COLO829 (cell line): Measurements from ENCODE around the gene SUPT5H.
"Not testable (repeated sequence)": the region's sequence is repeated elsewhere in the genome, so short reads cannot be mapped to it uniquely, and the experiment has no call there.

Source experiments
- DNase-seq: peaks from one replicate; pipeline ENCODE4 v3.0.0; 2012; ENCODE audit warnings: low spot score

Gene SUPT5H

GRCh38 chr19:39425744-39426143 lies 19.6 kb upstream of the SUPT5H start:
- DNase-seq: no peak

DNA sequence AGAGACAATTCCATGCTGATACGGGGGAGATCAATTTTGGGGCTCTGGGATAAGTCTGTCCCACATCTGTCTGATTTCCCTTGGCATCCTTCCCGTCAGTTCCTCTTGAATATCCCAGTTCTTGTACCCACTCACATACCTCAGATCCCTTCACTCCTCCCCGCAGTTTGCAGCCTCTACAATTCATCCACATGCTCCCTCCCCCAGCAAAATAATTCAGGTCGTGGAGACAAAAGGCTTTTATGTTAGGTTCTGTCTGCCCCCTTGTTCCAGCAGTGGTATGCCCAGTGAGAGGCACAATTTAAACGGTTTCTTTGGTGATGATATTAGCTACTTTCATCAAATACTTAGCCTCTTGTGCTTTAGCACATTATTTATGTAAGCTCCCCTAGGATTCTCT lies 19.2 kb upstream of the SUPT5H start:
- peak; percentile 84 for DNase-seq

GRCh38 chr19:39427707-39428106 lies 17.7 kb upstream of the SUPT5H start:
- no peak for DNase-seq

- no peak for DNase-seq
These were observed 16.9 kb upstream of the SUPT5H start for GRCh38 chr19:39428283-39429112.

GRCh38 chr19:39430675-39431593 lies 14.4 kb upstream of the SUPT5H start:
- DNase-seq: peak; percentile 96

DNA sequence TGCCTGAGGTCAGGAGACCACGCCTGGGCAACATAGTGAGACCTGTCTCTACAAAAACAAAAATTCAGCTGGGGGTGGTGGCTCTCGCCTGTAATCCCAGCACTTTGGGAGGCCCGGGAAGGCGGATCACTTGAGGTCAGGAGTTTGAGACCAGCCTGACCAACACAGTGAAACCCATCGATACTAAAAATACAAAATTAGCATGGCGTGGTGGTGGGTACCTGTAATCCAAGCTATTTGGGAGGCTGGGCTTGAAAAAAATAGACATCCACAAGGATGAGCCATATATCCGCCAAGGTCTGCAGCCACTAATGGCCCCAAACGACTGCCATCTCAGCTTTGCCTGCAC lies 12.7 kb upstream of the SUPT5H start:
- DNase-seq: no peak

- no peak for DNase-seq
These were observed 11.8 kb upstream of the SUPT5H start for GRCh38 chr19:39433480-39434079.

DNA sequence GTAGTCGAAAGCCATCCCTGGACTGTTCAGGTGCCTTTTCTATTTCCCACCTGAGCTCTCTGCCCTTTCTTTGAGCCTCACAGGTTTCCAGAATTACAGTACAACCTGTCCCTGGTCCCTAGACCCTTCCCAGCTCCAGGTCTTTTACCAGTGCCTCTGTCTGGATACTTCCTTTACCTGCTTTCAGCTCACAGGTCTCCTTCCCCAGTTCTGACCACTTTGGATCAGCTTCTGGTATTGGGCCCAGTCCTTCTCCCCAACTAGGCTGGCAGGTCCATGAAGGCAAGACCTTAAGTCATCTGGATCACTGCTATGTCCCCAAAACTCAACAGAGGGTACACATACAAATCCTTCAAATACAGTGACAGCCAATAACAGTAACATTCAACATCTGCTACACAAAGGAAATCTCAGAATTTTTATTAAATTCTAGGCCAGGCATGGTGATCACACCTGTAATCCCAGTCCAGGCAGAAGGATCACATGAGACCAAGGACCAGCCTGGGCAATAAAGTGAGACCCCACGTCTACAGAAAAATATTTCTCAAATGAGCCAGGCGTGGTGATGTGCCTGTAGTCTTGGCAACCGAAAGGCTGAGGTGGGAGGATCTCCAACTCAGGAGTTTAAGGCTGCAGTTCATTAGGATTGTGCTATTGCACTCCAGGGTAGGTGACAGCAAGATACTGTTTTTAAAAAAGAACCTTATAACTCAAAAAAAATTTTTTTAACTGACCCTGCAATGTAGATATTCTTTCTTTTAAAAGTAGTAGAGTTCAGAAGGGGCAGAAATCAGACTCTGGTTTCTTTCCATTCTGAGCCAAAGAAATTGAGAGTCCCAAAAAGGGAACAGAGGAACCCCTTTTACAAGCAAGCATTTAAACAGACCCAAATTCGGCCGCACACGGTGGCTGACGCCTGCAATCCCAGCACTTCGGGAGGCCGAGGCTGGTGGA lies 11.0 kb upstream of the SUPT5H start:
- no peak for DNase-seq

DNA sequence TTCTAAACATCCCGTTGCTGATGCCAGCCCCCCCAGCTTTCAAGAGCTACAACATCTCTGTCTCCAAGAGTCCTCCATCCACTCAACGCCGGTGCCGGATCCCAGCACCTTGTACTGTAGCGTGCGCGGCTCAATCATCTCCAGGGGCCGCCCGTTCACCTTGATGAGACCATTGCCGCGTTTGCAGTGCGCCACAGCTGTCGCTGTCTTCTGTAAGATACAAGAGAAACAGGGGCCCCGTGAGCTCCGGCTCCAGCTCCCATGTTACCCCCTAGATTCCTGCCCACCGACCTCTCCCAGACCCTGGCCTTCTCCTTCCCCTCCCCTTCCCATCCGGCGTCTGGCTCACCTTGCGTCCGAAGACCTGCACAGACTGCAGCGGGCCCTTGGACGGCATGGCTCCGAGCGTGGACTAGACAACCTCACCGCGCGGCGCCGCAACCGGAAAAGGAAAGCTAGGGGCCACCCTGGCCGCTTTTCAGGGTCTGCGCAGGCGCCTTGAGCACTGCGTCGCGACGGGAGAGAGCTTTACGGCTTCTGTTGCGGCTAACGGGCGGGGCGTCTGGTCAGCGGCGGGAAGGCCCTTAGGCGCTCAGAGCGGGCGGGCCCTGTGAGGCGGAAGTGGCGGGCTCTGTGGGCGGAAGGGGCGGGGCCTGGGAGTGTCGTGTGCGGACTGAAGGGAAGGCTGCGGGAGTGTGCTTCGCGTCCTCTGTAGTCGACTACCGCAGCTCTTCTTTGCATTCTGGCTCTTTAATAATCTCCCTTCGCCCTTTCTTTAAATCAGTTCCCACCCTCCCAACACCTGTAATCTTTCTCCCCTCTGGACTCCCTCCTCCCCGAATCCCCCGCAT lies 9.7 kb upstream of the SUPT5H start, which contains the start of gene RPS16:
Gene RPS16 (minus strand): TSS at position 451 of the 851 bp plus-strand sequence. CDS start 54 bp downstream, at position 397.
- peak; percentile 95 for DNase-seq

DNA sequence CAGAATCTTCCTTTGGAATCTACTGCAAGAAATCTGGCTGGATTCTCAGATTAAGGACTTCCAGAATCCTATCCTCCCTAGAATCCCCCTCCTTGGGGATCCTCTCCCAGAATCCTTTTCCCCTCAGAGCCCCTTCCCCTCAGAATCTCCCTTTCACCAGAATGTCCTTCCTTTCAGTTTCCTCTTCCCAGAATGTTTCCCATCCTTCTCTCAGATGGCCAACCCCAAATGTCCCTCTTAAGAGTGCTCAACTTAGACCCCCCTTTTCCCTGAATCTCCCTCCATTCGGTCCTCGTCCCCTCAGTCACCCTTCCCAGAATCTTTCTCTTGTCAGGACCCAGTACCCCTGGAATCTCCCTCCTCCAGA lies 9.0 kb upstream of the SUPT5H start:
- DNase-seq: no peak

DNA sequence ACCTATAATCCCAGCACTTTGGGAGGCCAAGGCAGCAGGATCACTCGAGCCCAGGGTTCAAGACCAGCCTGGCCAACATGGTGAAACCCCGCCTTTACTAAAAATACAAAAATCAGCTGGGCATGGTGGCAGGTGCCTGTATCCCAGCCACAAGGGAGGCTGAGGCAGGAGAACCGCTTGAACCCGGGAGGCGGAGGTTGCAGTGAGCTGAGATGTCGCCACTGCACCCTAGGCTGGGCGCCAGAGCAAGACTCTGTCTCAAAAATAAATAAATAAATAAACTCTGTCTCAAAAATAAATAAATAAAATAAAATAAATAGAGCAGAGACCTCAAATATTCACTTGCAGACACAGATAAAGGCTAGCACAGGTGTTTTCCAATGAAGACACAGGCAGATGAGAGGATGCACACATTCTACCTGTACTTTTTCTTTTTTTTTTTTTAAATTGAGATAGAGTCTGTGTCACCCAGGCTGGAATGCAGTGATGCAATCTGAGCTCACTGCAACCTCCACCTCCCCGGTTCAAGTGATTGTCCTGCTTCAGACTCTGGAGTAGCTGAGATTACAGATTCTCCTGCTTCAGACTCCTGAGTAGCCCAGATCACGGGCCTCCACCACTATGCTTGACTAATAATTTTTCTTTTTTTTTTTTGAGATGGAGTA lies 7.0 kb upstream of the SUPT5H start:
- DNase-seq: no peak

DNA sequence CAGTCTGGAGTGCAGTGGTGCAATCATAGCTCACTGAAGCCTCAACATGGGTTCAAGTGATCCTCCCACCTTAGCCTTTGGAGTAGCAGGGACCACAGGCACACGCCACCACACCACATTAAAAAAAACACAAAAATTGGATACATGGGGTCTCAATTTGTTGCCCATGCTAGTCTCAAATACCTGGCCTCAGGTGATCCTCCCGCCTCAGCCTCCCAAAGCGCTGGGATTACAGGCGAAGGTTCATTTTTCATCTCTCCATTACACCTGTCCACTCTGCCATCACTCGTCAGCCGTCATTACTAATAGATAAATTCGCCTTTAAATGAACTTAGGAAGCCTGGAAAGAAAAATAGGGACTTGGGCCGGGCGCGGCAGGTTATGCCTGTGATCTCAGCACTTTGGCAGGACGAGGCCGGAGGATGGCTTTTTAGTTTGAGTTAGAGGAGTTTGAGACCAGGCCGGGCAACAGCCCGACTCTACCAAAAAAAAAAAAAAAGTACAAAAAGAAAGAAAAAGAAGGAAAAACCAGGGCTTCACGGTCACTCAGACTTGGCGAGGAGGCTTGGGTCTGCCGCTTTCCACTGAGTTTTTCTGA lies 685 bp upstream of the SUPT5H start:
- no peak for DNase-seq

- no peak for DNase-seq
These were observed 1.1 kb downstream of the SUPT5H start for GRCh38 chr19:39446365-39447084.

GRCh38 chr19:39448271-39448670 lies 2.9 kb downstream of the SUPT5H start:
- no peak for DNase-seq

DNA sequence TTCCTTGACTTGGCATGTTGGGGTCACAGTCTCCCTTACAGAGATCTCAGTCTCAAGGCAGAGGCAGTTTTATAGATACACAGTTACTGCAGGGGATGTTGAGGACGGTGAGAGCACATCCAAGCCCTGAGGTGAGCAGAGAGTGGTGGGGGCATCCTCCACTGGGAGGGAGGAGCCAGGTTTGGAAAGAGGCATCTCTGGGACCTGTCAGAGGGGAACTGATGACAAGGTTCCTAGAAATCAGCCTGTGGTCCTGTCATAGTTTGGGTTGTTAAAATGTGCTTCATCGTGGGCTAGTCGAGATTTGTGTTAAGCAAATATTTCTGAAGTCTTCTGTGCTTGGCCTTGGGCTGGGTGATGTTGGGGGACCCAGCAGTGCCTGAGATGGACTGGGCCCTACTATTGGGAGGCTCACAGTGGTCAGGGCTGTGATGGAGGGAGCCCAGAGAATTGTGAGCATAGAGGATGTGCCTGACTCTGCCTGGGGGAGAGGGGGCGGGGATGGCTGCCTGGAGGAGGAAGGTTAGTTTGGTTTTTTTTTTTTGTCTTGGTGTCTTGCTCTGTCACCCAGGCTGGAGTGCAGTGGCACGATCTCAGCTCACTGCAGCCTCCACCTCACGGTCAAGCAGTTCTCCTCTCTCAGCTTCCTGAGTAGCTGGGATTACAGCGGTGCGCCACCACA lies 3.9 kb downstream of the SUPT5H start:
- DNase-seq: no peak

GRCh38 chr19:39451257-39451656 lies 5.9 kb downstream of the SUPT5H start:
- not testable (repeated sequence) for DNase-seq

DNA sequence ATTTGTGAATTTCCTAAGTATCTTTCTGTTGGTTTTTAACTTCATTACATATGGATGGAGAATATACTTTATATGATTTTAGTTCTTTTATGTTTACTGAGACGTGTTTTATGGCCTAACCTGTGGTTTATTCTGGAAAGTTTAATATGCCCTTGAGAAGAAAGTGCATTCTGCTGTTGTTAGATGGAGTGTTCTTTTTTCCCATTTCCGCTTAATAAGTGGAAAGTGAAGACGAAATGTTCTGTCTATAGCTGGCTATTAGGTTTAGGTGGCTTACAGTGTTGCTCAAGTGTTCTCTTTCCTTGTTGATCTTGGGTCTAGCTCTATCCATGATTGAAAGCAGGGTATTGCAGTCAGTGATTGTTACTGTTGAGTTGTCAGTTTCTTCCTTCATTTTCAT lies 18.0 kb downstream of the SUPT5H start:
- no peak for DNase-seq
